Measurements from ENCODE around the gene PAX5.
A peak's percentile ranks its signal among the peaks of the same experiment; 100 is the strongest.
"Not testable (repeated sequence)": the region's sequence is repeated elsewhere in the genome, so short reads cannot be mapped to it uniquely, and the experiment has no call there.

The PAX5 gene

DNA sequence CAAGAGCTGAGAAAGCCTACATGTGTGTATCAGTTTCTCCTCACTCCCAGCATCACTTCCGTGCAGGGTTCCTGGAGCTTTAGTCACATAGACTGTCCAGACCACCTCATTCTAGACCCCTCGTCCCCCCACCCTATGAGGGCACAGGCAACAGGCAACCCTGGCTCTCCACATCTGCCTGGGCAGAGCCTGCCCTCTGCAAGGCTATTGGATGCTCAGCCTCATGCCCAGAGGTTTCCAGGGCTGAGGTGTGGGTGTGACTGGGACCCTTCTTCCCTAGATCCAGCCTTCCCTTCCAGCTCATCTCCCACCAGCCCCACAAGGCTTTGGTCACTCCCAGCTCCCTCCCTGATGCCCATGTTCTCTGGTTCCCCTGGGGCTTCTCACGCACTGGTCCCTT, 161.4 kb downstream of the PAX5 start:
- no peak for DNase-seq

DNA sequence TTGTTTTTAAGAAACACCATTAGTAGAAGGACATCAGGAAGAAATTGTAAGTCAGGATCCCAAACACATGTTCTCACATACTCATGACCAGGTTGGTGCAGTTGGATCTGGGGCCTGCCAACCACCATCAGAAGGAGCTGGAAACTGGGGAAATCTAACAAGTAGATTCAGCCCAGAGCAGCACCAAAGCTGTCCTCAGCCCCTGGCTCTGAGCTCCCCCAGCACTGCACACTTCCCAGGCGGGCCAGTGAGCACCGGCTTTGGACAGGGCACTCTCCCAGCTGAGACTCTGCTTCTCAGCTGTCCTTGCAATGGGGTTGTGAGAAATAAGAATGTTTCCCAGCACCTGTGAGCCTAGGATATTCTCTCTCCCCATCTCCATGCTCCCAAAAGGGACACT, 162.5 kb downstream of the PAX5 start:
- DNase-seq = no peak

DNA sequence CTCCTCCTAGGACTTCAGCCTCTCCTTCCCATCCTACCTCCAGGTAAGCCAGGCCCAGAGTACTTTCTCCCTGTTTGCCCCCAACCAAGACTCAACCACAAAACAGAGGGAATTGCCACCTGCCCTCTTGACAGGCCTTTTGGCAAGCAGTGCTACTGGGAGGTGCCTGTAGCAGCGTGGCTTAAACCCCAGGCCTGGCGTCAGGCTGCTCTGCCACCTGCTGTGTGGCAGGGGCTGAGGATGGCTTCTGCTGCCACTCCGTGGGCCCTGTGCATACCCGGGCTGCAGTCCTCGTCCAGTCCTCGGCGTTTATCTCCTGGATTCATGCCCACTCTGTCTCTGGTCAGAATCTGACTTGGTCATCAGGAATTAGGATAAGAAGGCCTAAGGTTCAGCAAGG, 163.1 kb downstream of the PAX5 start:
- peak; percentile 43 for DNase-seq

DNA sequence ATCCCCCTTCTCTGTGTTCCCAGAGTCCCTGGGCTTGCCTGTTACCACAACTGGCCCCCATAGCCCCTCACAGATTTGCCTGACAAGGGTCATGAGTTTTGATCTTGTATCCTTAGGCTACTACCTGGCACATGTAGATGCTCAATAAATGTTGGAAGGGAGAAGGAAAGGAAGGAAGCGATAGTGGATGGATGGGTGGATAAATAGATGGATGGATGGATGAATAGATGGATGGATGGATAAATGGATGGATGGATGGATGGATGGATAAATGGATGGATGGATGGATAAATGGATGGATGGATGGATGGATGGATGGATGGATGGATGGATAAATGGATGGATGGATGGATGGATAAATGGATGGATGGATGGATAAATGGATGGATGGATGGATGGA, 164.5 kb downstream of the PAX5 start:
- not testable (repeated sequence) for DNase-seq

DNA sequence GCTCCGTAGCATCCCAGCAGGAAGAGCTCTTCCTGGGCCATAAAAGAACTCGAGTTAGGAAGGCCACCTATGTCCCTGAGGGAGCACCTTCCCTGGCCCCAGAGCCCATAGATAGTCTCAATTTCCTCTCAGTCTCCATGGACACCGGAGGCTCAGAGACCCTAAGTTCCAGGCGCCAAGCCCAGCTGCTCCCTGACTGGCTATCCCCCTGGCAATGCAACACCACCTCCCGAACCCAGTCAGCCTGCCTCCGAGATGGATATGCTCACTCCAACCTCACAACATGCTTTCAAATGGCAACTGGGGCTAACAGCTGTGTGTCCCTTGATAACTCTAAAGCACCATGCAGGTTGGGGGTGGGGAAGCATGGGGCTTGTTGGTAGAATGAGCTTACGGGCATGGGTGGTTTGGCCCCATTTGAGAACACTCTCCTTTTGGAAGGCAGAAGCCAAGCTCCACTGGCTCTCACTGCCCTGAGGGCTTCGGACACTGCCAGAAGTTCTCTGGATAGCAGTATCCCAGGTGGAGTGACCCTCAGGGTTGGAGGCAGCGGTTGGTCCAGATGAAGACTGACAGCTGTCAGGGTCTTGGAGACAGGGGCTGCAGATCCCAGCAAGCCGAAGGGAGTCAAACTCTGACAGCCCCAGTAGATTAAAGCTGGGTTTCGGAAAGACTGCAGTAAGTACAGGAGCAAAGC, 165.3 kb downstream of the PAX5 start:
- DNase-seq = no peak

DNA sequence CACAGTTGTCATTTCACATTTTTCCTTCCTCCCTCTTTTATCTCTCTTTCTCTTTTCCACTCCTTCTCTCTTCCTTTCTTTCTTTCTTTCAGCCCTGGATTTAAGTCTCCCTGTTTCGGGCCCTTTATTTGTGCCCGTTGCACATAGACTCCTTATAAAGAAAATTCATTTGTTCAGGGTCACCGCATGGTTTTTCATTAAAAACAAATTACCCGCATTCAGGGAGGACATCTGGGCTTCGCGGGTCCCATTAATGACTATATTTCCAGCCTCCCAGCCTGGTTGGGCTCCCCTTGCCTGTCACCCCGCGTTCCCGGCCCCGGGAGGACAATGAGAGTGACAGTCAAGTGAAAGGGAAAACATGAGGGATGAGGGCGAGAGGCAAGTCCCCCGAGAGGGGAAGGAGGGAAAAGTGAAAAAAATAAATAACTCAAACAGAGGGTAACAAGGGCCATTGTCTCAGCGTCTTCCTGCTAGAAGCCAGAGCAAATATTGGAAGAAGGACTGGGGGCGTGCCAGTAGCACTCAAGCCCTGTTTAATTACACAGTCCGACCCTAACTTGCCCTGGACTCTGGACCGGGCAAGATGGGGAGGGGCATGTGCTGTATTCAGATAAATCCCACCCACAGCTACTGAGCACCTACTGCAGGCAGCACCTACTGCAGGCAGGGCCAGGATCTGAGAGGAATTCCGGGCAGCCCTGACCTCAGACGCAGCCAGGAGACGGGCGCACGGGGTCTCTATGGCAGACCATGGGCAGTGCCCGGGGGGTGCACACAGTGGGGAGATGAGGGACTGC, 166.2 kb downstream of the PAX5 start:
- peak; percentile 30 for DNase-seq

DNA sequence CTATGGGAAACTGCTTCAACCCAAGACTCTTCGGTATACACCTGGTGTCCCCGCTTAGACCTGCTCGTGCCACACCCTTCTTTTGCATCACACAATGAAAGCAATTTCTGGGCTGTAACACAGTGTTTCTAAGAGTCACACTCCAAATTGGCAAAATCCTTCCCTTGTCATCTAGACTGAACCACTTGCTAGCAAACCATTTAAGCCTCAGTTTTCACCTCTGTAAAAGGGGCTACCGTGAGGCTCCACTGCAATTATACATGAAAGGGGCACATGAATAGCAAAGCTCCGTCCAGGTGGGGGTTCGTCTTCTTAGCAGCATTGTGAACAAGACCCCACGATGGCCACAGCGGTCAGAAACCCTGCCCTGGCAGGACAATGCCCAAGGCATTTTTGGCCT, 166.8 kb downstream of the PAX5 start:
- DNase-seq = no peak

DNA sequence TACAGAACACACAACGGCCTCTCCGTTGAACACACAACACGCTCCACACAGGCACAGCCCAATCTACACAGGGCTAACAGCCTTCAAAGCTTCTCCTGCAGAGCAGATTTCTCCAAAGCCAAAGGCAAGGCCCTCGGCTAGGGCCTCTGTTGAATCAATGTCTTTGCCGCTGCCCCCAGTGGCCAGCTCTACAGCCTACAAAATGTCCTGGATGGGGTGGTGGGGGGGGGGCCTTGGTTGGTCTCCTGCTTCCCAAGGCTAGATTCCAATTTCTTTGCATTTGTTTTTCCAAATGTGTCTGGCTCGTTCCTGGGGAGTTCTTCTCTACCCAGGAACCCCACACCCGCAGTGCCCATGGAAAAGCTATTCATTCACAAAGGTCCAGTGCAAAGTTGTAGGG, 167.2 kb downstream of the PAX5 start:
- DNase-seq = no peak

DNA sequence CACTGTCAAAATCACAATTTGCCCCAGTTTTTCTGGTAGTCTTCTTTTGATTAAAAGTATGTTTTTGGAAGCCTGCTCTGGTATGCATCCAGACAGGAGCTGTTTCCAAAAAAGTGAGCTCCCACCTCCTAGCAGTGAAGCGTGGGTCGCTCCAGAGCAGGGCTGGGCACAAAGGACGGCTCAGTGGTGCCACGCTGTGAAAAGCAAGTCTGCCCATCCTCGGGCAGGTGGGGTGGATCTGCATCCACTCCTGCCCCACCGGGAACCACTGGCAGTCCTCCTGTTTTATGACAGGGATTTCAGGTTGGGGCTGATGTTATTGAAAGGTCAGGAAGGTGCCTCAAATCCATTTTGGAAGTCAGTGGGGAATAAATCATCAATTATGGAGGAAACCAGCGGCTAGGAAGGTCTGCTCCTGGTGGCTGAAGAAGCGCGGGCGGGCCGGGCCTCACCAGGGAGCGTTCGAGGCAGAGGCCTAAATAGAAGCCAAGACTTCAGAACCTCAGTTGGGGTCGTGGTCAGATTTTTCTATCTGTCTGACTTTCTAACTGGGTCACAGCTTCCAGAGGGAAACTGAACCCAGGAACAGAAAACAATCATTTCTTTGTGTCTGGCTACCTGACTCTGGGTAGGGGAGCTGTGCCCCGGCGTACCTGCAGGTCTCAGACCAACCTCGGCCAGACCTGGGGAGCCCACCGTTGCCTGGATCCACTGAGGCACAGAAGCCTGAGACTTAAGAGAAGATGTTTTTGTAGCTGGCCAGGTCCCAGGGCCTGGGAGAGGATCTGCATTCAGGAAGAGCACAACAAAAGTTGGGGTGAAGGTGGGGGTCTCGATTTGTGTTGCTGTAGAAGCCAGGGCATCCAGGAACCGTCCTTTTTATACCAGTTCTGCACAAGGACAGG, 168.1 kb downstream of the PAX5 start:
- DNase-seq = no peak

DNA sequence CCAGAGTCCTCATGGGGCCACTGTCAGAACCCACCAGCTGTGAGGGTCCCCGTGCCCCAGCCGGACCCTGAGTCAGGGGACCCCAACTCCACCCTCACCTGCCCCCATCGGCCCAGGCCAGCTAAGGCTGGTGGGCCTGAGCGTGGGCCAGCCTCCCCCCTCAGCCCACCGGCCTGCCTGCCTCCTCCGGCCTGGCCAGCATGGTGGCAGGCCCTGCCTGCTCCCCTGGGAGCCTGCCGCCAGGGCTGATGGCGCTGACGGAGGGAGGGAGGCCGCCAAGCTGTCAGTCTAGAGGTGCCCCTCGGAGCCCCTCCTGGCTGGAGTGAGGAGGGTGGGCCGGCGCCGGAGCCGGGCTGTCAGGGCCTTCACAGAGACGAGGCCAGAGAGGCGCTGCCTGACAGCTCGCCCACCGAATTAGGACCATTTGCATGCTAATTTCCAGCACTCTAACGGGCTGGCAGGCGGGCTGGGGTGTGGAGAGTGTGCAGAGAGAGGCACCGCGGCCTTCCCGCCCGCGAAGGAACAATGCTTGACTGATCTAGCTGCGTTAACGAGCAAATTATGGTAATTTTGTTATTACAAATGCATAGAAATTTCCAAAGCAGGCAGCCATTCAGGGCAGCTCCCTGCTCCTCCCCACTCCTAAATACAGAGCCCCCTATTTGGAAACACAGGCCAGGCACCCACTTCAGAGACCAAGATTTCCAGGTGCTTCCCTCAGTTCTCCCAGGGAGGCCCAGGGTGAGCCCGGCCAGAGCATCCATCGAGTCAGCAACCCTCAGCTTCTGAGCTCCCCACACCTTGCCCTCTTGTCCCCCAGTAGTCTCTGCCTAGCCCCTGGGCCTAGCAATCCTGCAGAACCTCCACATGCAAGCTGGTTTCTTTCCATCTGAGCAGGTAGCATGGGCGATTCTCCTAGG, 169.3 kb downstream of the PAX5 start:
- peak; percentile 44 for DNase-seq

DNA sequence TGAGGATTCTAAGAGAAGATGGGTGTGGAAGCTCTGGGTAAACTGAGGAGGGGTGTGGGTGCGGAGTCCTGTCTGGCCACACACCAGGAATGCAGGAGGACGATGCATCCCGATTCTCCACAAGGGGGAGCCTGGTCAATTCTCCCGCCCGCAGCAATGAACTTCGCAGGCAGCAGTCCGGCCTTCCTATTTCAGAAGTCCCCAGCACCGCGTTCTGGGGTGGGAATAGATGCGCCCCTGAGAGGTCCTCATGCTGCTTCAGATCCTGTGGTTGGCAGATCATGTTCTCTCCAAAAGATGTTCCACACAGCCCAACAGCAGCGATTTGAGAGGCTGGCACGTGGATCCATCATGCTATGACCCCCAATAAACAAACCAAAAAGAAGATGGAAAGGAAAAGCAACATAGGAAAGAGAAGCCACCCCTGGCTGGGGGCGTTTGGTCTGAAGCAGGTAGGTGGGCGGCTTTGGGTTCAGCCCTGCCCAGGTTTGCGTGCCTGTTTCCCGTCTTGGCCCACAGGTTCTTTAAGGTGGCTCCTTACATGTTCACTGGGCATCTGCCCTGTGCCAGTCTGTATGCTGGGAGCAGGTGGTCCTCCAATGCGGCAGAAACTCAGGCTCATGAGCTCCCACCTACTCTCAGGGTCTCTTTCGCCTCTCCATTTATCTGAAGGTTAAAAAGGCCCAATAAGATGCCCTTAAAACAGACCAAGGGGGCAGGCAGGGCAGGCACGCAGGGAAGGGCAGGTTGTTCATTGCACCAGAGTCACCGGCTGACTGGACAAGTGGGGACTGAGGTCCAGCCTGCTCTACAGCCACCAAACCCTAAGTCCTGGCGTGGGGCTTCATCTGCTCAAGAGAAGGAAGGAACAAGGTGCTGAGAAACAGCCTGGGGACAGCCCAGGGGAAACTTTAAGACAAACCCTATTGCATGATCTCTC, 171.6 kb downstream of the PAX5 start:
- DNase-seq = no peak

DNA sequence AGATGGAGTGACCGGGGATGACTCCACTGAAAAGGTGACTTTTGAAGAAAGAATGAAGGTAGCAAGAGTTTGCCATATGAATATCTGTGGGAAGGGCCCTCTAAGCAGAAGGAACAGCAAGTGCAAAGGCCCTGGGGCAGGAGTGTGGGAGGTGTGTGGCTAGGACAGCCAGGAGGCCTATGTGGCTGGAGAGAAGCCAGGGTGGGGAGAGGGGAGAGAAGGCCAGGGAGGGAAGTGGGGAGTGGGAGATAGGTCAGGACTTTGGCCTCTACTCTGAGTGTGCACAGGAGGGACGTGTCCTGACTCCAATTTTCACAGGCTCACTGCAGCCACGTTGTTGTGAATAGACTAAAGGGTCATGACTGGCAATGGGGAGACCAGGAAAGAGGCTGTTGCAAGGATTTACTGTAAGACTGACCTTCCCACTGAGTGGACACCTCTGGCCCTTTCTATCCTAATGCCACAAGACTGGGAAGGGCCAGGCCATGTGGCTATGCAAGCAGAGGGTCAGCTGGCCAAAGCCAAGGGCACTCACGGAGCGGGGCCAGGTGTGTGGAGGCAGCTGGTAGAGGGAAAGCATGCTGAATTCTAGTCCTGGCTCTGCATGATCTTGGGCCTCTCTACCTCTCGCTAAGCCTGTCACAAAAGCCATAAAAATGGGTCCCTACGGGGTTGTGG, 172.4 kb downstream of the PAX5 start:
- no peak for DNase-seq

DNA sequence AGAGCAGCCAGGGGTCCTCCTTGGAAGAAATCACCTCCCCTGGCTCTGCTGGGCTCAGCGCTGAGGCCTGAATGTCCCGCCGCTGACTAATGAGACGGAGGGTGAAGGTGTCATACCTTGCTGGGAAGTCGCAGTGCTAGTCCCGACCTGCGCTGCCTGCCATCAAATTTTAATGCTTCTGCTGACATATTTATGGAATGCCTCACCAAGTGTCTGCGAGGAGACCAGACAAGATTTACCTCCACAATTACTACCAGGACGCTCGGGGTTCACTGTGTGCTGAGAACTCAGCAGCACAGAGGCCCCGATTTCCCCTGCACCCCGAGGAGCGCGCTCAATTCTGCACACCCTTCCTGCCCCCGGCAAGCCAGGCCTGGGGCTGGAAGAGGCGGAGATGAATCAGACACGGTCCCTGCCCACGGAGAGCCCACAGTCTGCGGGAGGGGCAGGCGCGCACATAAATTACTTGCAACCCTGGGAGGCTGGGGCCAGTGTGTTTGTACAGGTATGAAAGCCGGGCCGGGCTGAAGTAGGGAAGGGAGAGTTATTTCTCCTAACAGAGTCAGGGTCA, 175.2 kb downstream of the PAX5 start:
- no peak for DNase-seq

DNA sequence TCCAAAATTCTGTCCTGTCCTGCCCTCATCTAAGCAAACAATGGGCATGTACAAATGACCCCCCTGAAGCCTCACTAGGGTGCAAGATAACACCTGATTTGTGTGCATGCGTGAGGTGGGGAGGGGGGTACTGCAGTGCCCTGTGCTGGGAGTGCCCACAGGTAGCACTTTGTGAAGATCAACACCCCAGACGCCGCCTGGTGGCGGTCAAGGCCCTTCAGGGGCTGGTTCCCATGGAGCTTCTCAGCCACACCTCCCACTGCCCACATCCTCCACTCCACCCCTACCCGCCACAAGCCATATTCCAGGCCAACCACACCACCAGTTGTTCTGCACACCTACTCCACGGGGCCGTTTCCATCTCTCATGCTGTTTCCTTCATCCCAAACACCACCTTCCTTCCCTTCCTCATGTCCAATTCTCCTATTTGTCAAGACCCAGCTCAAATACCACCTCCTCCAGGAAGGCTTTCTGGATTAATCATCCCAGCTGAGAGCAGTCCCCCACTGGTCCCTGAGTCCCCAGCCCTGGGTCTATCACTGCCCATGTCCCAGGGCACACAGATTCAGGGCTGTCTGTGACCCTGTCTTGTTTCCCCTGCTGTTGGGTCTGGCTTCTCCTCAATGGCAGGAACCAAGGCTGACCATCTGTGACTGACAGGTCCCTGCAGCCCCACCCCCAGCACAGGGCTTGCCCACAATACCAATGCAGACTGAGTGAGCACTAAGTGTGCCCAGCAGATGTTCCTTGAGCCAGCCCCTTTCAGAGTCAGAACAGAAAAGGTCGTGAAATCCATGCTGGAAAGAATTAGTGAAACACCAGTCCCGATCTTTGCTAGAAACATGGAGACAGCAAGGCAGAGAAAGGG, 178.4 kb downstream of the PAX5 start:
- DNase-seq = no peak

DNA sequence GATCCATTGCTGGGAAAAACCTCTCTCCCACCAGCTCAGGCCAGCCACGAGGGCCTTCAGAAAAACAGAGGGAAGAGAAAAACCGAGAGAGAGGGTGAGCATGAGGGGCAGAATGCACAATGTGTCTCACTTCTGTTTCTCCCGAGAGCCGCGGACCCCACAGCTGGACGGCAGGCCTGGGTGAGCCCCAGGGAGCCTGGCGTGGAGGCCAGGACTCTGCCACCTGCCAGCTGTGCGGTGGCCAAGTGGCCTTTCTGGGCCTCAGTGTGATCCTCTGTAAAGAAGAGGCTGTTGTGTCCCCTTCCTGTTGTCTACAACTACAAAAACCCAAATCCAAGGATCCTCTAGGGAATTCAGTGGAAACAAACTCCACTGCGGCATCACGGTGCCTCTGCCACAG, 179.3 kb downstream of the PAX5 start:
- no peak for DNase-seq

DNA sequence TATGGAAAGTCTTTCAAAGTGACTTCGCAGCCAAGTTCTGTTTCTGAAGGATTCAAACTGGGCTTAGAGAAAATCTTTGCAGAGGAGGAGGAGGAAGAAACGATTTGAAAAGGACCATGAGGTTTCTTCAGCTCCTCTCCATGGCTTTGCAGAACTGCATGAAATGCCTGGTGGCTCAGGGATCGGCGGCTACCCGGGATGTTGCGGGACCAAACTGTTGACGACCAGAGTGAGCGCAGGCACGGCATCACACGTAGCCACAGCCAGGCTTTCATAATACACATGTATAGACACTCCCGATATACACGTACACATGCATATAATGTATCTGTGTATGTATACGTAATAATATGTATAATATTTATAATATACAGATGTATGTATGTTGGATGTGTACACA, 180.0 kb downstream of the PAX5 start:
- DNase-seq = no peak

DNA sequence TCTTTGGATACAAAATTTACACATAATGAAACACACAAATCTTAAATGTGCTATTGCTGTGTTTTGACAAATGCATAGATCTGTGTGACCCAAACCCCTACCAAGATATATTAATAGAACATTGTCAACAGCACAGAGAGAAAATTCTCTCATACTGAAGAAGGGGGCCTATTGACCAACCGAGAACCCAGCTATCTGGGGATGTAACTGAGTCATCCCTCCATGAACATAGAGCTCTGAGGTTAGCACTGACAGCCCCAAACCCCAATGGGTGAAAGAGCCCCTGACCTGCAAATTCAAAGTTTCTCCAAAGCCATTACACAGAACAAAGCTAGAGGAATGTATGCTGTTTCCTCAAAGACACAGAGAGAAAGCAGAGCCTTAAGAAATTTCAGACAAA, 180.8 kb downstream of the PAX5 start:
- DNase-seq = no peak

DNA sequence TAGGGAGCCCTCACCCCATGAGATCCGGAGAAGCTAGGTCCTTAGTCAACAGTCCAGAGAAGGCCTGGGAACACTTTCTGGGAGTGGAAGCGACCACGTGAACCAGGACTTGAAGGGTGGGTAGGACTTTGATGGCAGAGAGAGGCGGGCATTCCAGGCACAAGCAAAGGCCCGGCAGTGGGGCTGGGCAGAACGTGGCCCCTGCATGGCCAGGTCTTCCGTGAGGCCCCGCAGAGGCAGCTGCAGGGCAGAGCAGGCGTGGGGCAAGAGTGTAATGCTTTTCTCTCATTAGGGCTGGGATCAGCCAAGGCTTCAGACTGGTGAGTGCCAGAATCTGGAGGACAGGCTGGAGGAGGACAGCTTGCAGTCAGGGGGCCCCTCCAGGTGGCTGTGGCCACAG, 184.1 kb downstream of the PAX5 start:
- no peak for DNase-seq

DNA sequence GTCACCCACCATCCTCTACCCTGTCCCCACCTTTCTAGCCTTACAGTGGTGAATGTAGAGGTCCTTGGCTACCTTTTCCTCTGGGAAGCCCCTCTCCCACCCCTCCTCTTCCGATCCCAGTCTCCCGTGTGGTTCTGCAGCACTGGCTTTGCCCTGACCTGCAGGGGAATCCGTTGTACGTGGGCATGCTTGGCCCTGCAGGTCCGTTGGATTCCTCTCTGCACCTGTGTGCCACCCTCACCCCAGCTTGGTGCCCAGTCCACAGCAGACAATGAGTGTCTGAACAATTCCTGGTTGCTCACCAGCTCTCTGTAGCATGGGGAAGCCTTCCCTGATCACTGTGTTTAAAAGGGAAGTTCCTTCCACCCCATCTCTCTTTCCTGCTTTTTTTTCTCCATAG, 185.1 kb downstream of the PAX5 start:
- no peak for DNase-seq
